ENCODE data around the gene NRTN. TPM values are rescaled to one million over a fixed set of nuclear protein-coding genes. Genes with fewer than 3 reads are reported as not detected.

The NRTN gene
- total RNA-seq, 4 donors from 2014 or later = 12.9 to 53.0 (median 29.5) TPM

DNA sequence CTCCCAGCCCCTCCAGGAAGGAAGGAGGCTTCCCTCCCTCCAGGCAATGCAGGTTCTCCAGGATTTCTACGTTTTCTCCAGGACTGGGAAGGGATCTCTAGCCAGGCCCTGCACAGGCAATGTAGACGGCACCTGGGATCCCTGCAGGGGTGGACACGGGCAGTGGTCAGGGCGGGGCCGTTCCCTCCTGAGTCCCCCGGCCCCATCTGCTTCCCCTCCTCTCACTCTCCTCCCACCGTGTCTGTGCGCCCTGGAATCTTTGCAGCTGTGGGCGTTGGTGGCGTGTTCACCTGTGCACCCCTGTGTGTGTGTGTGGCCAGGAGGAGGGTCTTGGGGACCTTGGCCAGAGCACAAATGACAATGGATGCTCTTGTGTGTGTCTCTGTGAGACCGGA is 10.0 kb downstream of the NRTN start:
- Histone ChIP-seq H3K36me3 (peaks cover 0 to 10% (median 2%) of the 10 kb centered on the region in 4 donors), H3K27ac (replicated peaks in 1 of 4) (no peak overlapping the region), H3K27me3 (no peaks in the 10 kb centered on the region), H3K4me1 (no peaks in the 10 kb centered on the region), H3K9me3 (no peaks in the 10 kb centered on the region), H3K4me3 (no peak overlapping the region)
- TF ChIP-seq POLR2AphosphoS5 (IDR thresholded peaks at IDR 0.05) (no peak), POLR2A (IDR thresholded peaks at IDR 0.05; ENCODE audit: low read depth) (no peak), EP300 (IDR thresholded peaks at IDR 0.05) (no peak)
- TF ChIP-seq, protein P1, sequence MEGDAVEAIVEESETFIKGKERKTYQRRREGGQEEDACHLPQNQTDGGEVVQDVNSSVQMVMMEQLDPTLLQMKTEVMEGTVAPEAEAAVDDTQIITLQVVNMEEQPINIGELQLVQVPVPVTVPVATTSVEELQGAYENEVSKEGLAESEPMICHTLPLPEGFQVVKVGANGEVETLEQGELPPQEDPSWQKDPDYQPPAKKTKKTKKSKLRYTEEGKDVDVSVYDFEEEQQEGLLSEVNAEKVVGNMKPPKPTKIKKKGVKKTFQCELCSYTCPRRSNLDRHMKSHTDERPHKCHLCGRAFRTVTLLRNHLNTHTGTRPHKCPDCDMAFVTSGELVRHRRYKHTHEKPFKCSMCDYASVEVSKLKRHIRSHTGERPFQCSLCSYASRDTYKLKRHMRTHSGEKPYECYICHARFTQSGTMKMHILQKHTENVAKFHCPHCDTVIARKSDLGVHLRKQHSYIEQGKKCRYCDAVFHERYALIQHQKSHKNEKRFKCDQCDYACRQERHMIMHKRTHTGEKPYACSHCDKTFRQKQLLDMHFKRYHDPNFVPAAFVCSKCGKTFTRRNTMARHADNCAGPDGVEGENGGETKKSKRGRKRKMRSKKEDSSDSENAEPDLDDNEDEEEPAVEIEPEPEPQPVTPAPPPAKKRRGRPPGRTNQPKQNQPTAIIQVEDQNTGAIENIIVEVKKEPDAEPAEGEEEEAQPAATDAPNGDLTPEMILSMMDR (IDR thresholded peaks at IDR 0.05) = no peak
- intact Hi-C loops (cut with DNase I) = no loop called here
- no peak for DNase-seq (ENCODE audit: extremely low spot score)
- WGBS = 80% methylated on average over 6 of the region's 11 CpGs

- Histone ChIP-seq H3K27me3 (no peaks in the 10 kb centered on the region), H3K4me3 (no peak overlapping the region), H3K27ac (replicated peaks in 1 of 4) (no peak overlapping the region), H3K4me1 (peaks cover 5 to 9% (median 8%) of the 10 kb centered on the region in 4 donors), H3K36me3 (peaks cover 0 to 10% (median 2%) of the 10 kb centered on the region in 4 donors), H3K9me3 (no peaks in the 10 kb centered on the region)
- intact Hi-C loops (cut with DNase I) = no loop called here
- no peak for TF ChIP-seq POLR2A (IDR thresholded peaks at IDR 0.05; ENCODE audit: low read depth)
- 89% methylated on average over 2 of the region's 2 CpGs for WGBS
- no peak for DNase-seq (ENCODE audit: extremely low spot score)
Observed at GRCh38 chr19:5817218-5817617, 12.4 kb downstream of the NRTN start.

DNA sequence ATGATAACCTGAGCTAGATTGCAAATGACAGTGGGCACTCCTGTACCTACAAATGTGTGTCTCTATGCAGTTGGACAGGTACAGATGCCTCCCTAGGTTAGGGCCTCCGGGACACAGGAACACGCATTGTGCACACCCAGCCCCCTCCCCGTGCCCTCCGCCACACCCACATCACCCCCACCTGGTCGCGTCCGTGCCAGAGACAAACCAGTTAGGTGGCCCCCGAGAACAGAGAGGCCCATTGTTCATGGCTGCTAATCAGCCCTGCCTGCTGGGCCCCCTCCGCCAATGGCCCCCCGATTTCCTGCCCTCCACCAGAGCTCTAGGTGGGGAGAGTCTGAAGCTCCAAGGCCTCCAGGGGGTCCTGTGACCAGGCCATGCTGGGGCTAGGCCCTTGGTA is 13.7 kb downstream of the NRTN start:
- Histone ChIP-seq H3K27me3 (no peaks in the 10 kb centered on the region), H3K9me3 (no peaks in the 10 kb centered on the region), H3K4me1 (peaks cover 6 to 19% (median 14%) of the 10 kb centered on the region in 4 donors), H3K27ac (replicated peaks in 1 of 4) (no peak overlapping the region), H3K36me3 (no peaks in the 10 kb centered on the region), H3K4me3 (no peak overlapping the region)
- WGBS = 89% methylated on average over 3 of the region's 10 CpGs
- intact Hi-C loops (cut with DNase I) = no loop called here
- TF ChIP-seq POLR2AphosphoS5 (IDR thresholded peaks at IDR 0.05) = no peak
- TF ChIP-seq, protein P1 (IDR thresholded peaks at IDR 0.05) = no peak
- no peak for DNase-seq (ENCODE audit: extremely low spot score)

DNA sequence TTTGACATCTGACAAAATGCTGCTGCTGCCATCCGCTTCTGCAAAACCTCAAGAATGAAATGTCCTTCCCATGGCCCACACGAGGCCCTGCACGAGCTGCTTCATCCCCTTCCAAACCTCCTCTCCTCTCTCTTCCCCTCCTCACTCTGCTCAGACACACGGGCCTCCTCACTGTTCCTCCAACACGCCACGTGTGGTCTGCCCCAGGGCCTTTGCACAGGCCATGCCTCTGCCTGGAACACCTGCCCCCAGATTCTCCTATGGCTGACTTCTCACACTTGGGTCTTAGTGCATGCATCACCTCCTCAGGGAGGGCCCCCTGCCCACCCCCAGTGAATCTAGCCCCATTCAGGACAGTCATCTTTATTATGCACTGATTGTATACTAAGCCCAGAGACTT is 15.9 kb downstream of the NRTN start:
- no peak for DNase-seq (ENCODE audit: extremely low spot score)
- no peaks in the 10 kb centered on the region for H3K27me3 ChIP-seq
- no peak overlapping the region for H3K27ac ChIP-seq (replicated peaks in 1 of 4)
- no peaks in the 10 kb centered on the region for H3K36me3 ChIP-seq
- intact Hi-C loops (cut with DNase I) = no loop called here
- H3K9me3 ChIP-seq = no peaks in the 10 kb centered on the region
- no peak for TF ChIP-seq POLR2AphosphoS5 (IDR thresholded peaks at IDR 0.05)
- TF ChIP-seq, protein P1 (IDR thresholded peaks at IDR 0.05) = no peak
- WGBS = 49% methylated on average over 6 of the region's 6 CpGs
- no peak overlapping the region for H3K4me3 ChIP-seq
- H3K4me1 ChIP-seq = peaks cover 6 to 19% (median 14%) of the 10 kb centered on the region in 4 donors

DNA sequence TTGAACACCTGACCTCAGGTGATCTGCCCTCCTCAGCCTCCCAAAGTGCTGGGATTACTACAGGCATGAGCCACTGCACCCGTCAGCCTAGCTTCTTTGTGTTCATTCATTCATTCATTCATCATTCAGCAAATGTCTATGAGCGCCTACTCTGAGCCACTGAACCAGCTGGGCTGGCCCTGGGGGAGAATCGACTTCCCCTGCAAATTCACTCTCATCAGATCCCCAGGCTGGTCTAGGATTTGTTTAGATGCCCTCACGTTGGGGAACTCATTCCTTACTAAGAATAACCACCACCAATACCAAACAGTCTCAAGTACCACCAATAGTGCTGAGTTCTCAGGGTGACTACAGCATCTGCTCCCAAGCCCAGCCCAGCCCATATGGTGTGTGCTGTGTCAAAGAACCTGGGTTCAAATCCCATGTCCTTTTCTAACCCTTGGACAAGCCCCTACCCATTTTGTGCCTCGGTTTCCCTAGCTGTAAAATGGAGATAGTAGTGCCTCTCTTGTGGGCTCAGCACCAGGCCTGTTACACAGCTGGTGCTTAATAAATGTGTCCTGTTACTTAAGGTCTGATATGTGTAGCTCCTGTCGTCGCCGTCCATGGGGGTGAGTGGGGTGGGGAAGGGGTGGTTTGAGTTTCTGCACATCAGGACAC is 16.8 kb downstream of the NRTN start:
- intact Hi-C loops (cut with DNase I) = no loop called here
- Histone ChIP-seq H3K27ac (replicated peaks in 1 of 4) (no peak overlapping the region), H3K27me3 (peaks cover 0 to under 1% (median 0%) of the 10 kb centered on the region in 4 donors), H3K4me3 (no peak overlapping the region), H3K9me3 (no peaks in the 10 kb centered on the region), H3K4me1 (peaks cover 9 to 26% (median 18%) of the 10 kb centered on the region in 4 donors), H3K36me3 (no peaks in the 10 kb centered on the region)
- no peak for TF ChIP-seq POLR2AphosphoS5 (IDR thresholded peaks at IDR 0.05)
- no peak for TF ChIP-seq POLR2A (IDR thresholded peaks at IDR 0.05; ENCODE audit: low read depth)
- TF ChIP-seq EP300 (IDR thresholded peaks at IDR 0.05) = no peak
- TF ChIP-seq, protein P1 (IDR thresholded peaks at IDR 0.05) = no peak
- DNase-seq (ENCODE audit: extremely low spot score) = no peak
- 57% methylated on average over 8 of the region's 8 CpGs for WGBS
